ENCODE results near the gene SP7.

DNA sequence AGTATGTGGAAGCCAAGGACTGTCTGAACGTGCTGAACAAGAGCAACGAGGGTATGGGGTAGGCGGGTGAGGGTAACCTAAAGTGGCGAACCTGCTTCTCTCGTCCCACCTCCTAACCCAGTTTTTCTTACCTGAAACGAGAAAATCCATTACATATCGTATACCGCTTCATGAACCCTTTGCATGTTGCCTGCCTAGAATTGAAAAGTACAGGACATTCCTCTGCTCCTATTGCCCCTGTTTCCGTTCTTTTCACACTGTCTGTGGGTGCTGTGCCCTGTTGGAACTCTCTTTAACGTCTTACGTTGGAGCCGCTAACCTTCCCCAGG is 40.3 kb downstream of the SP7 start:
- TF ChIP-seq, protein P1, sequence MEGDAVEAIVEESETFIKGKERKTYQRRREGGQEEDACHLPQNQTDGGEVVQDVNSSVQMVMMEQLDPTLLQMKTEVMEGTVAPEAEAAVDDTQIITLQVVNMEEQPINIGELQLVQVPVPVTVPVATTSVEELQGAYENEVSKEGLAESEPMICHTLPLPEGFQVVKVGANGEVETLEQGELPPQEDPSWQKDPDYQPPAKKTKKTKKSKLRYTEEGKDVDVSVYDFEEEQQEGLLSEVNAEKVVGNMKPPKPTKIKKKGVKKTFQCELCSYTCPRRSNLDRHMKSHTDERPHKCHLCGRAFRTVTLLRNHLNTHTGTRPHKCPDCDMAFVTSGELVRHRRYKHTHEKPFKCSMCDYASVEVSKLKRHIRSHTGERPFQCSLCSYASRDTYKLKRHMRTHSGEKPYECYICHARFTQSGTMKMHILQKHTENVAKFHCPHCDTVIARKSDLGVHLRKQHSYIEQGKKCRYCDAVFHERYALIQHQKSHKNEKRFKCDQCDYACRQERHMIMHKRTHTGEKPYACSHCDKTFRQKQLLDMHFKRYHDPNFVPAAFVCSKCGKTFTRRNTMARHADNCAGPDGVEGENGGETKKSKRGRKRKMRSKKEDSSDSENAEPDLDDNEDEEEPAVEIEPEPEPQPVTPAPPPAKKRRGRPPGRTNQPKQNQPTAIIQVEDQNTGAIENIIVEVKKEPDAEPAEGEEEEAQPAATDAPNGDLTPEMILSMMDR (IDR thresholded peaks at IDR 0.05): no peak
- TF ChIP-seq POLR2A (IDR thresholded peaks at IDR 0.05): no peak
- TF ChIP-seq POLR2AphosphoS5 (IDR thresholded peaks at IDR 0.05): no peak
